ENCODE results near the gene CADM1.

- TF ChIP-seq CTCF (conservative IDR thresholded peaks at IDR 0.05; ENCODE audit: low read depth, low read length) (no peak), EZH2 (IDR thresholded peaks at IDR 0.05; ENCODE audit: borderline replicate concordance, low read depth, low read length, poor library complexity, severe bottlenecking) (no peak)
These were observed 266.6 kb downstream of the CADM1 start for GRCh38 chr11:115237578-115237977.
